ENCODE measurements around the gene BLOC1S3. TPM values are rescaled to one million over a fixed set of nuclear protein-coding genes. Genes with fewer than 3 reads are reported as not detected.

The BLOC1S3 gene
- total RNA-seq, 1 donor from 2014 or later = 15.9 TPM

DNA sequence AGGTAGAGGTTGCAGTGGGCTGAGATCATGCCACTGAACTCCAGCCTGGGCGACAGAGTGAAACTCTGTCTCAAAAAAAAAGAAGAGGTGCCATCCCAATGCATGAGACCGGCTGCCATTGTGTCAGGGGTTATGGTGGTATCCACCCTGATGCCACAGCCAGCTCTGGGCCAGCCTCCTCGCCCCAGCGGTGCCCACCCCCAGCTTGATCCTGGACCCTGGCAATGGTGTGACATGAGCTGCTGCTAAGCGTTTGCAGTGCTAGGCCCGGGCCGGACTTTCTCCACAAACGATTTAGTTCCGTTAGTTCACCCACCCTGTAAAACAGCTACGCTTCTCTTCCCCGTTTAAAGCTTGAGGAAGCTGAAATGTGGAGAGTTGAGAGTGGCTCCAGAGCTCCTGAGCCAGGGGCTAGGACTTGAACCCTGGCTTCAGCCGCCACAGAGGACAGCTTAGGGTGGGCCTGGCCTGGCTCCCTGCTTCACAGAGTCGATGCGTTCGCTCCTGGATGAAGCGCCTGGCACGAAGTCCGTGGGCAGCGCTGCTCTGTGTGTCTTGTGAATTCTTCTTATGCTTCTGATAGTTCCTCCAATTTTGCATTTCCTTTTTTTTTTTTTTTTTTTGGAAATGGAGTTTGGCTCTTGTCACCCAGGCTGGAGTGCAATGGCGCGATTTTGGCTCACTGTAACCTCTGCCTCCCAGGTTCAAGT is 43.3 kb upstream of the BLOC1S3 start:
- intact Hi-C loops (cut with DNase I) = no loop called here
- no peak for DNase-seq
- TF ChIP-seq, protein P1, sequence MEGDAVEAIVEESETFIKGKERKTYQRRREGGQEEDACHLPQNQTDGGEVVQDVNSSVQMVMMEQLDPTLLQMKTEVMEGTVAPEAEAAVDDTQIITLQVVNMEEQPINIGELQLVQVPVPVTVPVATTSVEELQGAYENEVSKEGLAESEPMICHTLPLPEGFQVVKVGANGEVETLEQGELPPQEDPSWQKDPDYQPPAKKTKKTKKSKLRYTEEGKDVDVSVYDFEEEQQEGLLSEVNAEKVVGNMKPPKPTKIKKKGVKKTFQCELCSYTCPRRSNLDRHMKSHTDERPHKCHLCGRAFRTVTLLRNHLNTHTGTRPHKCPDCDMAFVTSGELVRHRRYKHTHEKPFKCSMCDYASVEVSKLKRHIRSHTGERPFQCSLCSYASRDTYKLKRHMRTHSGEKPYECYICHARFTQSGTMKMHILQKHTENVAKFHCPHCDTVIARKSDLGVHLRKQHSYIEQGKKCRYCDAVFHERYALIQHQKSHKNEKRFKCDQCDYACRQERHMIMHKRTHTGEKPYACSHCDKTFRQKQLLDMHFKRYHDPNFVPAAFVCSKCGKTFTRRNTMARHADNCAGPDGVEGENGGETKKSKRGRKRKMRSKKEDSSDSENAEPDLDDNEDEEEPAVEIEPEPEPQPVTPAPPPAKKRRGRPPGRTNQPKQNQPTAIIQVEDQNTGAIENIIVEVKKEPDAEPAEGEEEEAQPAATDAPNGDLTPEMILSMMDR (IDR thresholded peaks at IDR 0.05) = no peak

DNA sequence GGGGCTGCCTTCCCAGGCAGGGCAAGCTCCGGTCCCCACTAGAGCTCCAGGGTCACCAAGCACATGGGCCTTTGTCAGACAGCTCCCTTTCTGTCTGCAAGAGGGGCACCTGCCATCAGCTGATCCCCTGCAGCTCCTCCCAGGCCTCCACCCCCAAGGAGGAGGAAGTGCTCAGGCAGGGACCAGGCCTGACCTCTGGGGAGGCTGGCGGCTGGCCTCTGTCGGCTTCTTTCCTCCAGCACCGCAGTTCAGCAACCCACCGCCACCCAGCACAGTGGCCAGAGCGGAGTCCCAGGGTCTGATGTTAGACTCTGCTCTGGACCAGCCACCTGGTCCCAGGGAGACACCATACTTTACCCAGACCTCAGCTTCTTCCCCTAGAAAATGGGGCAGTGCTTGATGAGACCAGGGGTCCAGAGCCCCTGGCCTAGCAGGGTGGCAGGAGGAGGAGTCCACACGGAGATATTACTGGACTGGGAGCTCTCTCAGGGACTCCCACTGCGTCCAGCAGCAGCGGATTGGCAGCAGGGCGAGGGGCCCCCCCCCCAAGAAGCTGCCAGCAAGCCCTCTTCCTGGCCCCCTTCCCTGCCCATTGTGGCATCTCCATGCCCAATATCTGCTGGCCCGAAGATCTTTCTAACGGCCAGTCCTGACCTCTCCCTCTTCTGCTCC is 41.9 kb upstream of the BLOC1S3 start:
- Histone ChIP-seq H3K36me3 (peaks cover 12% of the 10 kb centered on the region), H3K27me3 (ENCODE audit: low read depth) (no peaks in the 10 kb centered on the region), H3K9me3 (no peaks in the 10 kb centered on the region), H3K4me3 (no peak overlapping the region), H3K4me1 (no peaks in the 10 kb centered on the region), H3K27ac (no peak overlapping the region)
- ATAC-seq = peak in 1 of 2 donors; percentile 15
- TF ChIP-seq, protein P1 (IDR thresholded peaks at IDR 0.05) = no peak
- intact Hi-C loops (cut with DNase I) = no loop called here
- DNase-seq = no peak

More for the DNA sequence above, 43.3 kb upstream of the BLOC1S3 start:
- Histone ChIP-seq H3K27me3 (ENCODE audit: low read depth) (no peaks in the 10 kb centered on the region), H3K36me3 (no peaks in the 10 kb centered on the region), H3K9me3 (no peaks in the 10 kb centered on the region), H3K27ac (no peak overlapping the region), H3K4me1 (no peaks in the 10 kb centered on the region), H3K4me3 (no peak overlapping the region)
- no peak for ATAC-seq

DNA sequence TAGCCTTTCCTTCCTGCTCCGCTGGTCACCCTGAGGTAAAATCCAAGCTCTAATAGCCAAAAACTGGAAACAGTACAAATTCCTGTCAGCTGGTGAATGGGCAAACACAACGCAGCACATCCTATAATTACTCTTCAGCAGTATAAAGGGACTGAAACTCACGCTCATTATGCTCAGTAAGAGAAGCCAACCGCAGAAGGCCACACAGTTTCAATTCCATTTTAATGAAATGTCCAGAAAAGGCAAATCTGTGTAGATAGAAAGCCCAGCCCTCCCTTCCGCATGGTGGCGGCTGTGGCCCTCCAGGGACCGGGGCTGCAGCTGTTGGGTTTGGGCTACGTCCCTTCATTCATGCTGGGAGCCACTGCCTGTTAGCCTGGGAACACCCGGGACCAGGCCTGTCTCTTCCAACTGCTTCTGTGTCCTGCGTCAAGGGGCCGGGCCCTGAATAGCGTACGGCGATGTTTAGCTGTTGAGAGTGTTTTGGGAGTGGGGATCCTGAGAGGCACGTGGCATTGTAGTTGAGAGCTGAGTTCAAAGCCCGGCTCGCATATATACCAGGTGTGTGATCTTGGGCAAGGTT is 41.3 kb upstream of the BLOC1S3 start:
- DNase-seq = no peak
- Histone ChIP-seq H3K27me3 (ENCODE audit: low read depth) (no peaks in the 10 kb centered on the region), H3K36me3 (peaks cover 19% of the 10 kb centered on the region), H3K4me1 (no peaks in the 10 kb centered on the region), H3K27ac (no peak overlapping the region), H3K4me3 (no peak overlapping the region), H3K9me3 (no peaks in the 10 kb centered on the region)
- TF ChIP-seq, protein P1 (IDR thresholded peaks at IDR 0.05) = no peak
- no peak for ATAC-seq
- intact Hi-C loops (cut with DNase I) = no loop called here

DNA sequence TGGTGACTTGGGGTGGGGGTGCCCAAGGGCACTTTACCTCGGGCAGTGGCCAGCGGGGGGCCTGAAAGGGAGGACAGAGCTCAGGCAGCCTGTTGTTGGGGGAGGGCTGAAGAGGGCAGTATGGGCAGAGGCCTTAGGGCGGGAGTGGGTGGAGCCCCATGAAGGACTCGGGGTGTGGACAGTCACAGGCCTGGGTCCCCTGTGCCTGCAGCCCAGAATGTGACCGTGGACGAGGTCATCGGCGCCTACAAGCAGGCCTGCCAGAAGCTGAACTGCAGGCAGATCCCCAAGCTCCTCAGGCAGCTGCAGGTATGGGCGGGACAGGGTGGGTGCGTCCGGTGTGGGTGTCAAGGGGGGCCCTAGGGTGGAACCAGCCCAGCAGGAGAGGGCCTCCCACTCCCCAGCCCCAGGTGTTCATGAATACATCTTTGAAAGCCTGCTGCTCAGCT is 40.3 kb upstream of the BLOC1S3 start:
- Histone ChIP-seq H3K36me3 (peaks cover 29% of the 10 kb centered on the region), H3K4me1 (no peaks in the 10 kb centered on the region), H3K4me3 (no peak overlapping the region), H3K9me3 (no peaks in the 10 kb centered on the region), H3K27ac (no peak overlapping the region), H3K27me3 (ENCODE audit: low read depth) (no peaks in the 10 kb centered on the region)
- DNase-seq (no peak), ATAC-seq (peak in 1 of 2 donors; percentile 6)
- TF ChIP-seq, protein P1 (IDR thresholded peaks at IDR 0.05) = no peak
- intact Hi-C loops (cut with DNase I) = no loop called here

DNA sequence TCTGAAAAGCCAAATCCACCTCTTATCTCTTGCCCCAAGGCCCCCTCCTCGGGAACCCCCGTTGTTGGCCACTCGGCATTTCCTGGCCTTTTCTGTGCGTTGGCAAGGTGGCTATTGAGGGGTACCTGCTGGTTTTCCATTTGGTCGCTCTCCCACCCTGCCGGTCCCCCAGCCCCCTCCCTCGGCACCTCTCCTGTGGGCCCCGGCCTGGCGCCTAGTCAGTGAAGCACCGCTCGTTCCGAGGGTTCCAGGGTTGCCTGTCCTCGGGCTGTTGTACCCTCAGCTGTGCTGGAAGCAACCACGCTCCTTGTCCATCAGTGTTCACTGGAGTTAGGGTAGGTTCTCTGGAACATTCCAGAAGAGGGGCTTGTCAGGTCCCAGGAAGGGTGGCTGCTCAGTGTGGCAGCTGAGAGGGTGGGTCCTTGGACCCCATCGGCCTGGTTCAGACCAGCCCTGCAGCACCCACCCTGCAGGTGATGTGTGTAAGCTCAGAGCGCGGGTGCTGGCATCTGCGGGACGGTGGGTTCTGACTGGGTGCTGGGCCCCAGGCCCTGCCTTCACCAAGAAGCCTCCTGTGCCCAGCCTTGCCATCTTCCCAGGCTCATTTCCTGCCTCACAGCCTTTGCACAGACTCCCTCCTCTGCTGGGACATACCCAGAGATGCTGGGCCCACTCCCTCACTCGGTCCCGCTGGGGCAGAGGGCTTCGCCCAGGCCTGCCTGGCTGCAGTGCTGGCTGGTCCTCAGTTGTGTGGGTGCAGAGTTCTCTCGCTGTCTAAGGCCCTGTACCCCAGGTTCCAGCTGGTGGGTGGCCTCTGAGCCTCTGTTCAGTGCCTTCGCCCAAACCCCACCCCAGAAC is 39.1 kb upstream of the BLOC1S3 start:
- Histone ChIP-seq H3K9me3 (no peaks in the 10 kb centered on the region), H3K4me1 (no peaks in the 10 kb centered on the region), H3K36me3 (peaks cover 39% of the 10 kb centered on the region), H3K27me3 (ENCODE audit: low read depth) (no peaks in the 10 kb centered on the region), H3K4me3 (no peak overlapping the region), H3K27ac (no peak overlapping the region)
- intact Hi-C loops (cut with DNase I) = no loop called here
- ATAC-seq (no peak), DNase-seq (no peak)
- TF ChIP-seq, protein P1 (IDR thresholded peaks at IDR 0.05) = no peak
